ENCODE data around the gene HEXB. TPM values are rescaled to one million over a fixed set of nuclear protein-coding genes. Genes with fewer than 3 reads are reported as not detected.
A peak's percentile ranks its signal among the peaks of the same experiment; 100 is the strongest.

Gene HEXB
- total and polyA plus RNA-seq, 9 of the 15 experiments (the other 6 are each of a cell fraction or from before 2014, with no cell fraction given), result 22.9 to 158 (median 108) TPM

DNA sequence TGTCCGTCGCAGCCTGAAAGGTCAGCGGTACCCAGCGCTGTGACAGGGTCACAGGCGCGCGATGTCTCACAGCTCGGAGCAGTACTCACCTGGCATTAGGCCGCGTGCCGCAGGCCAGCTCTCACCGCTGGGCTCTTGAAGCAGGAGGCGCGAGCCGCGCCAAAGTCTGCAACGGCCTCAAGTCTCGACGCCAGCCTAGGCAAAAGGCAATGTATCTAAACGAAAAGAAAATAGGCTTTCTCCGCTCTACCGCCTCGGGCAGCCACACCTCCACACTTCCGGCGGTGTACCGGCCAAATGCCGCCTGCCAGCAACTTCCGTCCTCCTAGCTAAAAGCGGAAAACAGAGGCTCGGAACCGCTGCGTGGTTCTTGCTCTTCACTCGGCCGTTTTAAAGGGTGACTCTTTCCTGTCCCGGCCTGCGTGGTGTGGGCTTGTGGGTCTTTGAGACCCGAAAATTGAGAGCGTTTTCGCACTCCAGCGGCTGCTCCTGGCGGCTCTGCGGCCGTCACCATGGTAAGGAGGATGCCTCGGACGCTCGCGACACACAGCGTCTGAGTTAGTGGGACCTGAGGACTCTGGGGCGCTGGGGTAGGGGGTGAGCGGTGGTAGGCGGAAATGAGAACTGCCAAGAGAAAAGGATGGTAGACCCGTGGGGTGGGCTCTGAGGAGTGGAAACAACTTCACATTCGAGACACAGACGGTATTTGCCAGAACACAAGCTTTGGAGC lies 82.0 kb downstream of the HEXB start, which contains the start of the genes GFM2 and NSA2 (continued):
- no peak for TF ChIP-seq PPARD (CRISPR knock-in tag; IDR thresholded peaks at IDR 0.05)
- TF ChIP-seq, protein P1, sequence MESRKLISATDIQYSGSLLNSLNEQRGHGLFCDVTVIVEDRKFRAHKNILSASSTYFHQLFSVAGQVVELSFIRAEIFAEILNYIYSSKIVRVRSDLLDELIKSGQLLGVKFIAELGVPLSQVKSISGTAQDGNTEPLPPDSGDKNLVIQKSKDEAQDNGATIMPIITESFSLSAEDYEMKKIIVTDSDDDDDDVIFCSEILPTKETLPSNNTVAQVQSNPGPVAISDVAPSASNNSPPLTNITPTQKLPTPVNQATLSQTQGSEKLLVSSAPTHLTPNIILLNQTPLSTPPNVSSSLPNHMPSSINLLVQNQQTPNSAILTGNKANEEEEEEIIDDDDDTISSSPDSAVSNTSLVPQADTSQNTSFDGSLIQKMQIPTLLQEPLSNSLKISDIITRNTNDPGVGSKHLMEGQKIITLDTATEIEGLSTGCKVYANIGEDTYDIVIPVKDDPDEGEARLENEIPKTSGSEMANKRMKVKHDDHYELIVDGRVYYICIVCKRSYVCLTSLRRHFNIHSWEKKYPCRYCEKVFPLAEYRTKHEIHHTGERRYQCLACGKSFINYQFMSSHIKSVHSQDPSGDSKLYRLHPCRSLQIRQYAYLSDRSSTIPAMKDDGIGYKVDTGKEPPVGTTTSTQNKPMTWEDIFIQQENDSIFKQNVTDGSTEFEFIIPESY (CRISPR knock-in tag; IDR thresholded peaks at IDR 0.05), result no peak
- TF ChIP-seq CREB1 (IDR thresholded peaks at IDR 0.05), result no peak
- TF ChIP-seq CREB1 (CRISPR knock-in tag; IDR thresholded peaks at IDR 0.05), result peak; percentile 75
- TF ChIP-seq ZNF324 (CRISPR knock-in tag; IDR thresholded peaks at IDR 0.05), result no peak
- no peak for TF ChIP-seq SIRT6 (IDR thresholded peaks at IDR 0.05; ENCODE audit: low read depth, low read length)
- TF ChIP-seq POLR2AphosphoS5 (IDR thresholded peaks at IDR 0.05; ENCODE audit: control insufficient read depth, insufficient read depth, low read depth, low read length), result peak; percentile 64; the same call in 1 of the 2 replicates
- peak; percentile 82 for TF ChIP-seq NR2C1 (IDR thresholded peaks at IDR 0.05)
- TF ChIP-seq NR2C1 (tag; IDR thresholded peaks at IDR 0.05), result peak; percentile 85
- TF ChIP-seq FOXJ2 (tag; IDR thresholded peaks at IDR 0.05), result 0 out of 2 replicates have a peak, but pooled peaks have one; percentile 68
- no peak for TF ChIP-seq PTRF (tag; IDR thresholded peaks at IDR 0.05)
- TF ChIP-seq TAF7 (tag; IDR thresholded peaks at IDR 0.05), result peak; percentile 71; the same call in 1 of the 2 replicates
- no peak; the same call in 1 of the 2 replicates for TF ChIP-seq HDAC2 (IDR thresholded peaks at IDR 0.05)
- peak; percentile 56 for TF ChIP-seq EGR1 (conservative IDR thresholded peaks at IDR 0.05)
- TF ChIP-seq, protein P2, sequence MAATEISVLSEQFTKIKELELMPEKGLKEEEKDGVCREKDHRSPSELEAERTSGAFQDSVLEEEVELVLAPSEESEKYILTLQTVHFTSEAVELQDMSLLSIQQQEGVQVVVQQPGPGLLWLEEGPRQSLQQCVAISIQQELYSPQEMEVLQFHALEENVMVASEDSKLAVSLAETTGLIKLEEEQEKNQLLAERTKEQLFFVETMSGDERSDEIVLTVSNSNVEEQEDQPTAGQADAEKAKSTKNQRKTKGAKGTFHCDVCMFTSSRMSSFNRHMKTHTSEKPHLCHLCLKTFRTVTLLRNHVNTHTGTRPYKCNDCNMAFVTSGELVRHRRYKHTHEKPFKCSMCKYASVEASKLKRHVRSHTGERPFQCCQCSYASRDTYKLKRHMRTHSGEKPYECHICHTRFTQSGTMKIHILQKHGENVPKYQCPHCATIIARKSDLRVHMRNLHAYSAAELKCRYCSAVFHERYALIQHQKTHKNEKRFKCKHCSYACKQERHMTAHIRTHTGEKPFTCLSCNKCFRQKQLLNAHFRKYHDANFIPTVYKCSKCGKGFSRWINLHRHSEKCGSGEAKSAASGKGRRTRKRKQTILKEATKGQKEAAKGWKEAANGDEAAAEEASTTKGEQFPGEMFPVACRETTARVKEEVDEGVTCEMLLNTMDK (IDR thresholded peaks at IDR 0.05; ENCODE audit: borderline replicate concordance, insufficient read depth, low read depth, low read length, poor library complexity, severe bottlenecking), result no peak
- TF ChIP-seq ZNF274 (IDR thresholded peaks at IDR 0.05; ENCODE audit: borderline replicate concordance, low read depth, low read length), result no peak
- TF ChIP-seq, protein P3, sequence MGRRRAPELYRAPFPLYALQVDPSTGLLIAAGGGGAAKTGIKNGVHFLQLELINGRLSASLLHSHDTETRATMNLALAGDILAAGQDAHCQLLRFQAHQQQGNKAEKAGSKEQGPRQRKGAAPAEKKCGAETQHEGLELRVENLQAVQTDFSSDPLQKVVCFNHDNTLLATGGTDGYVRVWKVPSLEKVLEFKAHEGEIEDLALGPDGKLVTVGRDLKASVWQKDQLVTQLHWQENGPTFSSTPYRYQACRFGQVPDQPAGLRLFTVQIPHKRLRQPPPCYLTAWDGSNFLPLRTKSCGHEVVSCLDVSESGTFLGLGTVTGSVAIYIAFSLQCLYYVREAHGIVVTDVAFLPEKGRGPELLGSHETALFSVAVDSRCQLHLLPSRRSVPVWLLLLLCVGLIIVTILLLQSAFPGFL (CRISPR knock-in tag; IDR thresholded peaks at IDR 0.05), result no peak
- peak; percentile 82 for TF ChIP-seq ZBTB7A (IDR thresholded peaks at IDR 0.05; ENCODE audit: borderline replicate concordance, control insufficient read depth, low read depth, low read length)
- no peak for TF ChIP-seq CHD1 (IDR thresholded peaks at IDR 0.05; ENCODE audit: low read length)
- TF ChIP-seq, protein P4, sequence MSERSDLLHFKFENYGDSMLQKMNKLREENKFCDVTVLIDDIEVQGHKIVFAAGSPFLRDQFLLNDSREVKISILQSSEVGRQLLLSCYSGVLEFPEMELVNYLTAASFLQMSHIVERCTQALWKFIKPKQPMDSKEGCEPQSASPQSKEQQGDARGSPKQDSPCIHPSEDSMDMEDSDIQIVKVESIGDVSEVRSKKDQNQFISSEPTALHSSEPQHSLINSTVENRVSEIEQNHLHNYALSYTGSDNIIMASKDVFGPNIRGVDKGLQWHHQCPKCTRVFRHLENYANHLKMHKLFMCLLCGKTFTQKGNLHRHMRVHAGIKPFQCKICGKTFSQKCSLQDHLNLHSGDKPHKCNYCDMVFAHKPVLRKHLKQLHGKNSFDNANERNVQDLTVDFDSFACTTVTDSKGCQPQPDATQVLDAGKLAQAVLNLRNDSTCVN (CRISPR knock-in tag; IDR thresholded peaks at IDR 0.05), result no peak
- no peak for TF ChIP-seq SNRNP70 (optimal IDR thresholded peaks at IDR 0.05; ENCODE audit: low read depth, low read length)
- TF ChIP-seq ZNF668 (CRISPR knock-in tag; IDR thresholded peaks at IDR 0.05), result no peak
- no peak for TF ChIP-seq SLC30A9 (CRISPR knock-in tag; IDR thresholded peaks at IDR 0.05)
- no peak; the same call in 1 of the 2 replicates for TF ChIP-seq ZNF239 (CRISPR knock-in tag; IDR thresholded peaks at IDR 0.05)
